Ovary (tissue), 3 donors: ENCODE measurements around the gene DYRK1A.

Source experiments
- EP300 ChIP-seq: sonication (generic); formaldehyde crosslinking; IDR thresholded peaks from one replicate; pipeline ENCODE4 v1.6.1; 2017; ENCODE audit warnings: antibody characterized with exemption
- POLR2A ChIP-seq: fragments of 450-650 bp; IDR thresholded peaks from one replicate; pipeline ENCODE4 v1.6.1; 2017; ENCODE audit warnings: antibody characterized with exemption, mild to moderate bottlenecking, moderate library complexity
- TF ChIP-seq, protein P1 (sequence below), 3 donors: fragments of 450-650 bp in 2 of 3; fragments of 200-600 bp in 1 of 3; IDR thresholded peaks; one replicate each; pipeline versions ENCODE4 v1.5.1 to v1.8.0; 2016 to 2022; ENCODE audit warnings: antibody characterized with exemption in 3 of 3, mild to moderate bottlenecking in 1 of 3
- donor health status: DM: no; HTN: no; CAD: no.

DNA sequence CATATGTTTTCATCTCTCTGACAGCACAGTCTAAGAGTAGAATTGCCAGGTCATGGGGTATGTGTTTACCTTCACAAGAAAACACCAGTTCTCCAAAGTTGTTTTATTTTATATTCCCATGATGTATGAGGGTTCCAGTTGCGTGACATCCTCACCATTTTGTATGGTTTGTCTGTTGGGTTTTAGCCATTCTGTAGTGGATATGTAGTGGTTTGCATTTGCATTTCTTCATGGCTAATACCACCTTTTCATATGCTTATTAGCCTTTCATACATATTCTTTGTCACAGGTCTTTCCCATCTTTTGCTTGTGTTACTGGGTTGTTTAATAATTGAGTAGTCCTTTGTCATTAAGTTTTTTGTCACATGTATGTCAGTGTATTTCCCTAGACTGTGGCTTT lies 132.1 kb downstream of the DYRK1A start:
- TF ChIP-seq, protein P1, sequence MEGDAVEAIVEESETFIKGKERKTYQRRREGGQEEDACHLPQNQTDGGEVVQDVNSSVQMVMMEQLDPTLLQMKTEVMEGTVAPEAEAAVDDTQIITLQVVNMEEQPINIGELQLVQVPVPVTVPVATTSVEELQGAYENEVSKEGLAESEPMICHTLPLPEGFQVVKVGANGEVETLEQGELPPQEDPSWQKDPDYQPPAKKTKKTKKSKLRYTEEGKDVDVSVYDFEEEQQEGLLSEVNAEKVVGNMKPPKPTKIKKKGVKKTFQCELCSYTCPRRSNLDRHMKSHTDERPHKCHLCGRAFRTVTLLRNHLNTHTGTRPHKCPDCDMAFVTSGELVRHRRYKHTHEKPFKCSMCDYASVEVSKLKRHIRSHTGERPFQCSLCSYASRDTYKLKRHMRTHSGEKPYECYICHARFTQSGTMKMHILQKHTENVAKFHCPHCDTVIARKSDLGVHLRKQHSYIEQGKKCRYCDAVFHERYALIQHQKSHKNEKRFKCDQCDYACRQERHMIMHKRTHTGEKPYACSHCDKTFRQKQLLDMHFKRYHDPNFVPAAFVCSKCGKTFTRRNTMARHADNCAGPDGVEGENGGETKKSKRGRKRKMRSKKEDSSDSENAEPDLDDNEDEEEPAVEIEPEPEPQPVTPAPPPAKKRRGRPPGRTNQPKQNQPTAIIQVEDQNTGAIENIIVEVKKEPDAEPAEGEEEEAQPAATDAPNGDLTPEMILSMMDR (IDR thresholded peaks at IDR 0.05), result no peak
- no peak for TF ChIP-seq POLR2A
- no peak for TF ChIP-seq EP300
